ENCODE data around the gene RAB36.

The RAB36 gene

GRCh38 chr22:23100124-23100801 lies 45.0 kb upstream of the RAB36 start:
- no peaks in the 10 kb centered on the region for H4K20me1 ChIP-seq (ENCODE audit: insufficient read depth, low read length, poor library complexity, severe bottlenecking)

DNA sequence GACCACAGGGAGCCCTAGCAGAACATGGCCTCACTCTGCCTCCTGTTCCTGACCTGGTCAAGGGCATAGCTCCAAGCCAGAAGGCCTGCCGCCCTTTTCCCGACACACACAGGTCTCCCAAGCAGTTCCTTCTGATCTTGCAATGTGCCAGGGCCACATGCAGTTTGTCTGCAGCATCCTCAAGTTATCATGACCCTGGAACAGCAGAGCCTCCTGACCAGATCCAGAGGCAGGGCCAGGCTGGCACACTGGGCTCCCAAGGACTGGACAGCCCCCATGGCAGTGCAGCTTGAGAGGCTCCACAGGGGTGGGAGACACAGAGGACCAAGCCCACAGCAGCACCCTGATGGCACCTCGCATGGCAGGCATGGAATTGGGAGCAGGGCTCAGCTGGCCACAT lies 43.8 kb upstream of the RAB36 start:
- H3K79me2 ChIP-seq (ENCODE audit: insufficient read depth, low read length), result no peaks in the 10 kb centered on the region
- H4K20me1 ChIP-seq (ENCODE audit: insufficient read depth, low read length, poor library complexity, severe bottlenecking), result no peaks in the 10 kb centered on the region
- H3K4me3 ChIP-seq (ENCODE audit: low read length, poor library complexity, severe bottlenecking), result no peak overlapping the region
- TF ChIP-seq, protein P1, sequence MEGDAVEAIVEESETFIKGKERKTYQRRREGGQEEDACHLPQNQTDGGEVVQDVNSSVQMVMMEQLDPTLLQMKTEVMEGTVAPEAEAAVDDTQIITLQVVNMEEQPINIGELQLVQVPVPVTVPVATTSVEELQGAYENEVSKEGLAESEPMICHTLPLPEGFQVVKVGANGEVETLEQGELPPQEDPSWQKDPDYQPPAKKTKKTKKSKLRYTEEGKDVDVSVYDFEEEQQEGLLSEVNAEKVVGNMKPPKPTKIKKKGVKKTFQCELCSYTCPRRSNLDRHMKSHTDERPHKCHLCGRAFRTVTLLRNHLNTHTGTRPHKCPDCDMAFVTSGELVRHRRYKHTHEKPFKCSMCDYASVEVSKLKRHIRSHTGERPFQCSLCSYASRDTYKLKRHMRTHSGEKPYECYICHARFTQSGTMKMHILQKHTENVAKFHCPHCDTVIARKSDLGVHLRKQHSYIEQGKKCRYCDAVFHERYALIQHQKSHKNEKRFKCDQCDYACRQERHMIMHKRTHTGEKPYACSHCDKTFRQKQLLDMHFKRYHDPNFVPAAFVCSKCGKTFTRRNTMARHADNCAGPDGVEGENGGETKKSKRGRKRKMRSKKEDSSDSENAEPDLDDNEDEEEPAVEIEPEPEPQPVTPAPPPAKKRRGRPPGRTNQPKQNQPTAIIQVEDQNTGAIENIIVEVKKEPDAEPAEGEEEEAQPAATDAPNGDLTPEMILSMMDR (conservative IDR thresholded peaks at IDR 0.05; ENCODE audit: low read length), result no peak
- H3K9me3 ChIP-seq (ENCODE audit: insufficient read depth, low read depth, low read length), result no peaks in the 10 kb centered on the region
- H3F3A ChIP-seq (ENCODE audit: low read depth), result no peaks in the 10 kb centered on the region
- no peaks in the 10 kb centered on the region for H3K27me3 ChIP-seq (ENCODE audit: insufficient read depth, low read length, poor library complexity, severe bottlenecking)
- H3K36me3 ChIP-seq (ENCODE audit: insufficient read depth, low read length), result no peaks in the 10 kb centered on the region
- H2AFZ ChIP-seq (ENCODE audit: low read length), result no peak overlapping the region
- no peaks in the 10 kb centered on the region for H3K9me2 ChIP-seq (replicated peaks; ENCODE audit: low read depth, low read length)
- H3K9ac ChIP-seq (ENCODE audit: low read depth, low read length, poor library complexity, severe bottlenecking), result no peak overlapping the region
- no peak overlapping the region for H3K4me2 ChIP-seq (ENCODE audit: low read depth, low read length, poor library complexity, severe bottlenecking)
- no peaks in the 10 kb centered on the region for H3K4me1 ChIP-seq (ENCODE audit: insufficient read depth, low read length, poor library complexity, severe bottlenecking)

More at GRCh38 chr22:23100124-23100801, 45.0 kb upstream of the RAB36 start:
- Histone ChIP-seq H3K9me2 (replicated peaks; ENCODE audit: low read depth, low read length) (no peaks in the 10 kb centered on the region), H3K9me3 (ENCODE audit: insufficient read depth, low read depth, low read length) (no peaks in the 10 kb centered on the region), H3K79me2 (ENCODE audit: insufficient read depth, low read length) (no peaks in the 10 kb centered on the region), H3K27me3 (ENCODE audit: insufficient read depth, low read length, poor library complexity, severe bottlenecking) (no peaks in the 10 kb centered on the region), H3K4me3 (ENCODE audit: low read length, poor library complexity, severe bottlenecking) (no peak overlapping the region), H3K4me1 (ENCODE audit: insufficient read depth, low read length, poor library complexity, severe bottlenecking) (no peaks in the 10 kb centered on the region), H3K9ac (ENCODE audit: low read depth, low read length, poor library complexity, severe bottlenecking) (no peak overlapping the region), H3F3A (ENCODE audit: low read depth) (no peaks in the 10 kb centered on the region), H3K36me3 (ENCODE audit: insufficient read depth, low read length) (no peaks in the 10 kb centered on the region), H2AFZ (ENCODE audit: low read length) (no peak overlapping the region), H3K4me2 (ENCODE audit: low read depth, low read length, poor library complexity, severe bottlenecking) (no peak overlapping the region)
- TF ChIP-seq, protein P1 (conservative IDR thresholded peaks at IDR 0.05; ENCODE audit: low read length), result no peak
- no peak for TF ChIP-seq EZH2phosphoT487 (IDR thresholded peaks at IDR 0.05; ENCODE audit: borderline replicate concordance)

- no peaks in the 10 kb centered on the region for H3K27me3 ChIP-seq (ENCODE audit: insufficient read depth, low read length, poor library complexity, severe bottlenecking)
- no peak overlapping the region for H2AFZ ChIP-seq (ENCODE audit: low read length)
- TF ChIP-seq, protein P1 (conservative IDR thresholded peaks at IDR 0.05; ENCODE audit: low read length), result no peak
- TF ChIP-seq EZH2phosphoT487 (IDR thresholded peaks at IDR 0.05; ENCODE audit: borderline replicate concordance), result no peak
- no peaks in the 10 kb centered on the region for H3K9me3 ChIP-seq (ENCODE audit: insufficient read depth, low read depth, low read length)
- H3K4me3 ChIP-seq (ENCODE audit: low read length, poor library complexity, severe bottlenecking), result no peak overlapping the region
- H3K36me3 ChIP-seq (ENCODE audit: insufficient read depth, low read length), result no peaks in the 10 kb centered on the region
- H3K9ac ChIP-seq (ENCODE audit: low read depth, low read length, poor library complexity, severe bottlenecking), result no peak overlapping the region
- H3K79me2 ChIP-seq (ENCODE audit: insufficient read depth, low read length), result no peaks in the 10 kb centered on the region
- no peaks in the 10 kb centered on the region for H3K4me1 ChIP-seq (ENCODE audit: insufficient read depth, low read length, poor library complexity, severe bottlenecking)
- H3K9me2 ChIP-seq (replicated peaks; ENCODE audit: low read depth, low read length), result no peaks in the 10 kb centered on the region
- H3F3A ChIP-seq (ENCODE audit: low read depth), result no peaks in the 10 kb centered on the region
- H4K20me1 ChIP-seq (ENCODE audit: insufficient read depth, low read length, poor library complexity, severe bottlenecking), result no peaks in the 10 kb centered on the region
- no peak overlapping the region for H3K4me2 ChIP-seq (ENCODE audit: low read depth, low read length, poor library complexity, severe bottlenecking)
These were observed 43.1 kb upstream of the RAB36 start for GRCh38 chr22:23102002-23102655.
